Caco-2 (cell line): Measurements from ENCODE around the gene ENPP3. TPM values are rescaled to one million over a fixed set of nuclear protein-coding genes. Genes with fewer than 3 reads are reported as not detected.

Source experiments
- BruUV-seq: library from RNA; stranded (reverse); fragments of 400-500 nt; replicated peaks from 2 replicates; lab custom pipeline; 2021; lab: Mats Ljungman, UMichigan
- CTCF ChIA-PET: fragments of 300-600 bp; sonication (Branson Sonifier 250); formaldehyde crosslinking; loops from one replicate; lab custom pipeline; 2022; ENCODE audit warnings: antibody characterized with exemption; lab: Charles Lee
- POLR2A ChIA-PET: fragments of 300-600 bp; sonication (Branson Sonifier 250); formaldehyde crosslinking; loops from one replicate; lab custom pipeline; 2022; ENCODE audit warnings: antibody characterized with exemption; lab: Charles Lee
- DNase-seq, 2 experiments: peaks; one replicate each; pipeline versions ENCODE4 v3.0.0 to v3.0.0-alpha.2; 2020 to 2022
- H3K27me3 ChIP-seq: replicated peaks from 2 replicates; pipeline ENCODE4 v1.6.0; 2011; ENCODE audit warnings: low read length; ENCODE audit not compliant: control insufficient read depth, insufficient read depth
- H3K36me3 ChIP-seq: 2 replicates; pipeline ENCODE4 v1.5.1; 2011; ENCODE audit warnings: low read length; ENCODE audit not compliant: control insufficient read depth, insufficient read depth
- H3K4me1 ChIP-seq: fragments of 250-450 bp; sonication (Bioruptor Pico); 2 replicates; pipeline ENCODE4 v1.5.1; 2020; ENCODE audit warnings: mild to moderate bottlenecking
- H3K4me3 ChIP-seq: 2 replicates; pipeline ENCODE4 v1.5.1; 2011; ENCODE audit warnings: low read depth, mild to moderate bottlenecking, control low read depth, low read length
- H3K9me3 ChIP-seq: fragments of 250-450 bp; sonication (Bioruptor Pico); 2 replicates; pipeline ENCODE4 v1.5.1; 2020; ENCODE audit warnings: mild to moderate bottlenecking, moderate library complexity
- H3K27ac Mint-ChIP-seq: one replicate; pipeline ENCODE4 v1.8.0; 2022; ENCODE audit warnings: mixed read lengths; ENCODE audit not compliant: unreplicated experiment
- H3K27me3 Mint-ChIP-seq: one replicate; pipeline ENCODE4 v1.8.0; 2022; ENCODE audit warnings: mixed read lengths; ENCODE audit not compliant: insufficient read depth, unreplicated experiment
- H3K36me3 Mint-ChIP-seq: one replicate; pipeline ENCODE4 v1.8.0; 2022; ENCODE audit warnings: mild to moderate bottlenecking, mixed read lengths; ENCODE audit not compliant: insufficient read depth, unreplicated experiment
- H3K4me1 Mint-ChIP-seq: one replicate; pipeline ENCODE4 v1.8.0; 2022; ENCODE audit warnings: low read depth, mixed read lengths; ENCODE audit not compliant: unreplicated experiment
- H3K4me3 Mint-ChIP-seq: one replicate; pipeline ENCODE4 v1.8.0; 2022; ENCODE audit warnings: mild to moderate bottlenecking, moderate library complexity, mixed read lengths; ENCODE audit not compliant: unreplicated experiment
- H3K9me3 Mint-ChIP-seq: one replicate; pipeline ENCODE4 v1.8.0; 2022; ENCODE audit warnings: mixed read lengths; ENCODE audit not compliant: unreplicated experiment
- intact Hi-C: fragments of 100-400 bp; cut with micrococcal nuclease; formaldehyde crosslinking; loops from one replicate; pipeline ENCODE4 v1.10.0; 2022; ENCODE audit not compliant: unreplicated experiment
- total RNA-seq: library from RNA; stranded (reverse); gene quantifications from 2 replicates; pipeline ENCODE4 v1.2.3, GENCODE V29; 2022
- TF ChIP-seq, protein P1 (sequence below), 2 experiments: fragments of 200-600 bp in 1 of 2; IDR thresholded peaks; 1 replicate in 1 of 2; 2 replicates in 1 of 2; pipeline versions ENCODE4 v1.5.1 to v1.8.0; 2011 to 2022; ENCODE audit warnings: antibody characterized with exemption in 1 of 2, control low read depth in 1 of 2, inconsistent platforms in 1 of 2, low read depth in 1 of 2, low read length in 1 of 2, mild to moderate bottlenecking in 1 of 2, moderate library complexity in 1 of 2; ENCODE audit not compliant: insufficient read depth in 1 of 2, severe bottlenecking in 1 of 2, unreplicated experiment in 1 of 2

The ENPP3 gene
- total RNA-seq, 1 experiment from 2014 or later = not detected

DNA sequence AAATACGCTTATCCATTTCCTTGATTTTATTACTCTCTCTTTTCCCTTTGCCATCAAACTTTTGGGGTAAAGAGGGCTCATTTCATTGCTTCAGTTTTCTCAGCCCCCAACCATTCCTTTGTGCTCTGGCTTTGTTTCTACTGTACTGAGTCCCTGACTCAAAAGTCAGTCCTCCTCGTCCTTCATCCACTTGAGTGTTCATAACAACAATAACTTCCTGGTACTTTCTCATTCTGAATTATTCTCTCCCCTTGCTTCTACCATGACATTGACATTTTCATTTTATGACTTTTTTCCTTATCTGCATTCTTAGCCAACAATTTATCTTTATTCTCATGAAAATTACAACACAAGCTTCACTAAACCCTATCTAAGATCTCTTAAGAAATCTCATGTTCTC is 911 bp downstream of the ENPP3 start:
- no peaks in the 10 kb centered on the region for H3K36me3 Mint-ChIP-seq

DNA sequence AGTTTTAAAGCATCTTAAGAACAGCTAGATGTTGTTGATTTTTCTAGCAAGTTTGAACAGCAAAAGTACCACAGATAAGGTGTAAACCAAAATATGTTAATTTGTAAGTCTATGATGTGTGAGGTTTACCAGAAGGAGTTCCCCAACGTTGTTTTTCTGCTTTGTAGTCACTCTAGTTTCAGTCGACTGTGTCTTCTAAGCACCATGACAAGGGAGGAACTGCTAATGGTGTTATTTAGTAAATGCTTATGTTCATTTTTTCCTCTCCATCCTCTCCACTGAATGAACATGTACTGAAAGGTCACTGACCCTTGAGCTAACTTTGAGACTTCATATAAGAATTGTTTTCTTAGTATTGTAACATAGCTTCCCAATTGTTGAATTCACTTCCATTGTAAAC is 3.0 kb downstream of the ENPP3 start:
- Histone ChIP-seq H3K36me3 (no peaks in the 10 kb centered on the region), H3K27me3 (no peaks in the 10 kb centered on the region), H3K9me3 (no peaks in the 10 kb centered on the region), H3K4me1 (no peaks in the 10 kb centered on the region), H3K4me3 (no peak overlapping the region)
- ChIA-PET POLR2A (no interaction called here), CTCF (interaction anchor here (3.8 kb wide), 1 partner anchor 12 kb away, joined by 18 read pairs; the partner anchor contains the start of gene MED23)
- Mint-ChIP-seq H3K4me3 (no peak overlapping the region), H3K36me3 (no peaks in the 10 kb centered on the region), H3K4me1 (no peaks in the 10 kb centered on the region), H3K9me3 (no peaks in the 10 kb centered on the region), H3K27ac (no peak overlapping the region), H3K27me3 (peaks cover 4% of the 10 kb centered on the region)
- TF ChIP-seq, protein P1, sequence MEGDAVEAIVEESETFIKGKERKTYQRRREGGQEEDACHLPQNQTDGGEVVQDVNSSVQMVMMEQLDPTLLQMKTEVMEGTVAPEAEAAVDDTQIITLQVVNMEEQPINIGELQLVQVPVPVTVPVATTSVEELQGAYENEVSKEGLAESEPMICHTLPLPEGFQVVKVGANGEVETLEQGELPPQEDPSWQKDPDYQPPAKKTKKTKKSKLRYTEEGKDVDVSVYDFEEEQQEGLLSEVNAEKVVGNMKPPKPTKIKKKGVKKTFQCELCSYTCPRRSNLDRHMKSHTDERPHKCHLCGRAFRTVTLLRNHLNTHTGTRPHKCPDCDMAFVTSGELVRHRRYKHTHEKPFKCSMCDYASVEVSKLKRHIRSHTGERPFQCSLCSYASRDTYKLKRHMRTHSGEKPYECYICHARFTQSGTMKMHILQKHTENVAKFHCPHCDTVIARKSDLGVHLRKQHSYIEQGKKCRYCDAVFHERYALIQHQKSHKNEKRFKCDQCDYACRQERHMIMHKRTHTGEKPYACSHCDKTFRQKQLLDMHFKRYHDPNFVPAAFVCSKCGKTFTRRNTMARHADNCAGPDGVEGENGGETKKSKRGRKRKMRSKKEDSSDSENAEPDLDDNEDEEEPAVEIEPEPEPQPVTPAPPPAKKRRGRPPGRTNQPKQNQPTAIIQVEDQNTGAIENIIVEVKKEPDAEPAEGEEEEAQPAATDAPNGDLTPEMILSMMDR (IDR thresholded peaks at IDR 0.05; ENCODE audit: insufficient read depth in 1 of 2, low read depth in 1 of 2, low read length in 1 of 2, severe bottlenecking in 1 of 2, unreplicated experiment in 1 of 2) = no peak
- intact Hi-C loops = no loop called here
- BruUV-seq = no TSS peak
- DNase-seq = no peak

More for the DNA sequence above, 911 bp downstream of the ENPP3 start:
- H3K4me3 ChIP-seq = no peak overlapping the region
- Mint-ChIP-seq H3K27ac (no peak overlapping the region), H3K4me3 (no peak overlapping the region), H3K4me1 (no peaks in the 10 kb centered on the region), H3K27me3 (peaks cover 4% of the 10 kb centered on the region), H3K9me3 (no peaks in the 10 kb centered on the region)
- H3K27me3 ChIP-seq = no peaks in the 10 kb centered on the region
- no TSS peak for BruUV-seq
- POLR2A ChIA-PET = no interaction called here
- intact Hi-C loops = no loop called here
- CTCF ChIA-PET = interaction anchor here (3.8 kb wide), 1 partner anchor 10 kb away, joined by 18 read pairs; the partner anchor contains the start of gene MED23
- no peaks in the 10 kb centered on the region for H3K9me3 ChIP-seq
- H3K4me1 ChIP-seq = no peaks in the 10 kb centered on the region
- DNase-seq = no peak
- TF ChIP-seq, protein P1 (IDR thresholded peaks at IDR 0.05; ENCODE audit: insufficient read depth in 1 of 2, low read depth in 1 of 2, low read length in 1 of 2, severe bottlenecking in 1 of 2, unreplicated experiment in 1 of 2) = no peak
- H3K36me3 ChIP-seq = no peaks in the 10 kb centered on the region

DNA sequence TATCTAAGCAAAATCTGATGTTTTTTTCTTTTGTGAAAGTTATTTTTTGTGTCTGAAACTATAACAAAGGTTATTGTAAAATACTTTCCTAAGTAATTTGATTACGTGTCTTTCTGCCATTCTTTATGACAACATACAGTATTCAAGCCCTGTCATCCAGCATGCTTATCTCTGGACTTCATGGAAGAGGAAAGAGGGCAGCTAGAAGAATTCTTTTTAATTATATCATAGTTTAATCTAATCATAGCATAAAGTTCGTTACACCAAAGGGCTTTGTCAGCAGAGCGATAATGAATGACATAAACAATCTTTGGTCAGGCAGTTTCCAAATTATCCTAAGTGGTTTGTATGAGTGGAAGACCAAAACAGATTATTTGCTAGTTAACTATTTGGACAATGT is 3.5 kb downstream of the ENPP3 start:
- H3K36me3 ChIP-seq = no peaks in the 10 kb centered on the region
- Mint-ChIP-seq H3K27ac (no peak overlapping the region), H3K36me3 (no peaks in the 10 kb centered on the region), H3K4me3 (no peak overlapping the region), H3K4me1 (no peaks in the 10 kb centered on the region), H3K27me3 (peaks cover 4% of the 10 kb centered on the region), H3K9me3 (no peaks in the 10 kb centered on the region)
- H3K4me3 ChIP-seq = no peak overlapping the region
- POLR2A ChIA-PET = no interaction called here
- no peaks in the 10 kb centered on the region for H3K4me1 ChIP-seq
- H3K27me3 ChIP-seq = no peaks in the 10 kb centered on the region
- DNase-seq = no peak
- CTCF ChIA-PET = no interaction called here
- intact Hi-C loops = no loop called here
- no peaks in the 10 kb centered on the region for H3K9me3 ChIP-seq
- TF ChIP-seq, protein P1 (IDR thresholded peaks at IDR 0.05; ENCODE audit: insufficient read depth in 1 of 2, low read depth in 1 of 2, low read length in 1 of 2, severe bottlenecking in 1 of 2, unreplicated experiment in 1 of 2) = no peak
- BruUV-seq = no TSS peak
